HUES64 (cell line): Measurements from ENCODE around the gene PRKAG2.
"Not testable (repeated sequence)": the region's sequence is repeated elsewhere in the genome, so short reads cannot be mapped to it uniquely, and the experiment has no call there.

Experiments
- H3K27ac ChIP-seq: 2 replicates; pipeline ENCODE4 v1.7.0; 2013; ENCODE audit warnings: low read depth, low read length, inconsistent platforms
- H3K27me3 ChIP-seq: 2 replicates; pipeline ENCODE4 v1.6.1; 2013; ENCODE audit warnings: mild to moderate bottlenecking, low read length; ENCODE audit not compliant: insufficient read depth
- H3K36me3 ChIP-seq: 2 replicates; pipeline ENCODE4 v1.6.1; 2013; ENCODE audit warnings: mild to moderate bottlenecking, low read length; ENCODE audit not compliant: insufficient read depth
- H3K4me1 ChIP-seq: 2 replicates; pipeline ENCODE4 v1.6.1; 2013; ENCODE audit warnings: mild to moderate bottlenecking, low read length, moderate library complexity; ENCODE audit not compliant: insufficient read depth
- H3K4me3 ChIP-seq: 2 replicates; pipeline ENCODE4 v1.5.1; 2013; ENCODE audit warnings: mild to moderate bottlenecking, low read length, moderate library complexity
- H3K9ac ChIP-seq: 2 replicates; pipeline ENCODE4 v1.6.1; 2013; ENCODE audit warnings: mild to moderate bottlenecking, low read depth, low read length
- H3K9me3 ChIP-seq: 2 replicates; pipeline ENCODE4 v1.6.1; 2013; ENCODE audit warnings: low read depth, low read length; ENCODE audit not compliant: insufficient read depth
- WGBS: fragments of 150-250, 120-280 bp; methylation state at CpG from one replicate; pipeline ENCODE4 v1.1.7; 2013; ENCODE audit warnings: missing lambda C conversion rate; 5-methylcytosine and 5-hydroxymethylcytosine counted together

The PRKAG2 gene

GRCh38 chr7:151880688-151881087 lies 3.8 kb upstream of the PRKAG2 start:
- Histone ChIP-seq H3K27ac (no peak overlapping the region), H3K36me3 (no peaks in the 10 kb centered on the region), H3K9ac (no peak overlapping the region), H3K27me3 (peaks cover 54% of the 10 kb centered on the region), H3K4me1 (no peaks in the 10 kb centered on the region), H3K4me3 (no peak overlapping the region), H3K9me3 (no peaks in the 10 kb centered on the region)
- 90% methylated on average over 3 of the region's 3 CpGs for WGBS

GRCh38 chr7:151877911-151878835 lies 1.3 kb upstream of the PRKAG2 start:
- no peaks in the 10 kb centered on the region for H3K4me1 ChIP-seq
- H3K36me3 ChIP-seq = no peaks in the 10 kb centered on the region
- H3K27ac ChIP-seq = no peak overlapping the region
- no peaks in the 10 kb centered on the region for H3K9me3 ChIP-seq
- no peak overlapping the region for H3K9ac ChIP-seq
- peak overlapping the region; percentile 61 for H3K4me3 ChIP-seq
- 17% methylated on average over 30 of the region's 30 CpGs for WGBS
- peaks cover 60% of the 10 kb centered on the region for H3K27me3 ChIP-seq

GRCh38 chr7:151875942-151876898 lies 695 bp downstream of the PRKAG2 start:
- peaks cover 57% of the 10 kb centered on the region for H3K27me3 ChIP-seq
- peak overlapping the region; percentile 49; the same call in 1 of the 2 replicates for H3K27ac ChIP-seq
- peak overlapping the region; percentile 27; the same call in 1 of the 2 replicates for H3K9ac ChIP-seq
- peak overlapping the region; percentile 61 for H3K4me3 ChIP-seq
- H3K4me1 ChIP-seq = no peaks in the 10 kb centered on the region
- H3K9me3 ChIP-seq = no peaks in the 10 kb centered on the region
- under 1% methylated on average over 85 of the region's 93 CpGs for WGBS
- H3K36me3 ChIP-seq = no peaks in the 10 kb centered on the region

- H3K27ac ChIP-seq, H3K9me3 ChIP-seq, H3K9ac ChIP-seq, H3K36me3 ChIP-seq, H3K4me3 ChIP-seq, H3K4me1 ChIP-seq: not testable (repeated sequence)
- H3K27me3 ChIP-seq = peaks cover 46% of the 10 kb centered on the region
- WGBS = 82% methylated on average over 4 of the region's 4 CpGs
Measured at GRCh38 chr7:151874479-151874878, 2.4 kb downstream of the PRKAG2 start.

GRCh38 chr7:151873402-151873965 lies 3.4 kb downstream of the PRKAG2 start:
- Histone ChIP-seq H3K27me3 (peaks cover 36% of the 10 kb centered on the region), H3K4me3 (no peak overlapping the region), H3K4me1 (peaks cover 4% of the 10 kb centered on the region; the same call in 1 of the 2 replicates), H3K36me3 (no peaks in the 10 kb centered on the region), H3K9me3 (no peaks in the 10 kb centered on the region), H3K27ac (no peak overlapping the region), H3K9ac (no peak overlapping the region)
- WGBS = 79% methylated on average over 11 of the region's 11 CpGs

GRCh38 chr7:151872531-151873401 lies 4.1 kb downstream of the PRKAG2 start:
- H3K4me3 ChIP-seq = no peak overlapping the region
- H3K27ac ChIP-seq = no peak overlapping the region
- 83% methylated on average over 16 of the region's 16 CpGs for WGBS
- H3K36me3 ChIP-seq = no peaks in the 10 kb centered on the region
- H3K4me1 ChIP-seq = peaks cover 6% of the 10 kb centered on the region; the same call in 1 of the 2 replicates
- no peak overlapping the region for H3K9ac ChIP-seq
- H3K9me3 ChIP-seq = no peaks in the 10 kb centered on the region
- H3K27me3 ChIP-seq = peaks cover 29% of the 10 kb centered on the region

GRCh38 chr7:151871904-151872303 lies 5.0 kb downstream of the PRKAG2 start:
- Histone ChIP-seq H3K27ac (no peak overlapping the region), H3K9ac (no peak overlapping the region), H3K4me1 (peaks cover 6% of the 10 kb centered on the region; the same call in 1 of the 2 replicates), H3K36me3 (no peaks in the 10 kb centered on the region), H3K4me3 (no peak overlapping the region), H3K9me3 (no peaks in the 10 kb centered on the region), H3K27me3 (peaks cover 21% of the 10 kb centered on the region)
- 78% methylated on average over 7 of the region's 7 CpGs for WGBS

GRCh38 chr7:151871189-151871735 lies 5.7 kb downstream of the PRKAG2 start:
- no peak overlapping the region for H3K4me3 ChIP-seq
- H3K36me3 ChIP-seq = no peaks in the 10 kb centered on the region
- 95% methylated on average over 13 of the region's 13 CpGs for WGBS
- H3K9ac ChIP-seq = no peak overlapping the region
- peaks cover 6% of the 10 kb centered on the region; the same call in 1 of the 2 replicates for H3K4me1 ChIP-seq
- no peak overlapping the region for H3K27ac ChIP-seq
- peaks cover 14% of the 10 kb centered on the region for H3K27me3 ChIP-seq
- no peaks in the 10 kb centered on the region for H3K9me3 ChIP-seq

- Histone ChIP-seq H3K4me1 (peaks cover 6% of the 10 kb centered on the region; the same call in 1 of the 2 replicates), H3K27ac (no peak overlapping the region), H3K27me3 (peaks cover 12% of the 10 kb centered on the region), H3K36me3 (no peaks in the 10 kb centered on the region), H3K9me3 (no peaks in the 10 kb centered on the region), H3K9ac (no peak overlapping the region), H3K4me3 (no peak overlapping the region)
- 91% methylated on average over 24 of the region's 24 CpGs for WGBS
Measured at GRCh38 chr7:151869968-151870918, 6.7 kb downstream of the PRKAG2 start.
